Spleen (tissue), 11 donors: ENCODE measurements around the gene ENTPD5. TPM values are rescaled to one million over a fixed set of nuclear protein-coding genes. Genes with fewer than 3 reads are reported as not detected.
"Not testable (repeated sequence)": the region's sequence is repeated elsewhere in the genome, so short reads cannot be mapped to it uniquely, and the experiment has no call there.

Experiments used
- DNase-seq: peaks from one replicate; pipeline ENCODE4 v3.0.0-alpha.2; 2020
- H3K27ac ChIP-seq, 8 donors: fragments of 200-600 bp; sonication (generic) in 7 of 8; 1 replicate in 4 of 8; 2 replicates in 4 of 8; pipeline versions ENCODE4 v1.5.0 to v1.8.0; 2016 to 2021; ENCODE audit warnings: inconsistent platforms in 4 of 8, mild to moderate bottlenecking in 4 of 8, moderate library complexity in 1 of 8
- H3K27me3 ChIP-seq, 7 donors: fragments of 200-600 bp; sonication (generic) in 6 of 7; replicated peaks in 1 of 7; 1 replicate in 4 of 7; 2 replicates in 3 of 7; pipeline versions ENCODE4 v1.5.0 to v1.8.0; 2016 to 2021; ENCODE audit warnings: inconsistent platforms in 3 of 7, mild to moderate bottlenecking in 1 of 7
- H3K36me3 ChIP-seq, 6 donors: fragments of 200-600 bp; sonication (generic) in 5 of 6; 1 replicate in 4 of 6; 2 replicates in 2 of 6; pipeline versions ENCODE4 v1.5.0 to v1.8.0; 2016 to 2021; ENCODE audit warnings: inconsistent platforms in 2 of 6
- H3K4me1 ChIP-seq, 6 donors: fragments of 200-600 bp; sonication (generic) in 5 of 6; 1 replicate in 3 of 6; 2 replicates in 3 of 6; pipeline versions ENCODE4 v1.5.0 to v1.8.0; 2016 to 2021; ENCODE audit warnings: inconsistent platforms in 3 of 6
- H3K4me3 ChIP-seq, 8 donors: fragments of 200-600 bp; sonication (generic) in 7 of 8; 1 replicate in 4 of 8; 2 replicates in 4 of 8; pipeline versions ENCODE4 v1.5.0 to v1.8.0; 2016 to 2021; ENCODE audit warnings: inconsistent platforms in 4 of 8, mild to moderate bottlenecking in 4 of 8, moderate library complexity in 2 of 8
- H3K9me3 ChIP-seq, 8 donors: fragments of 200-600 bp; sonication (generic) in 7 of 8; 1 replicate in 4 of 8; 2 replicates in 4 of 8; pipeline versions ENCODE4 v1.5.0 to v1.8.0; 2016 to 2021; ENCODE audit warnings: inconsistent platforms in 4 of 8
- CTCF ChIP-seq, 11 experiments: fragments of 200-600 bp in 7 of 11; fragments of 450-650 bp in 4 of 11; sonication (generic) in 4 of 11; IDR thresholded peaks in 8 of 11; conservative IDR thresholded peaks in 3 of 11; 1 replicate in 7 of 11; 2 replicates in 4 of 11; pipeline versions ENCODE4 v1.4.0 to v1.8.0; 2016 to 2021; ENCODE audit warnings: antibody characterized with exemption in 11 of 11, inconsistent platforms in 4 of 11, mild to moderate bottlenecking in 1 of 11
- POLR2A ChIP-seq, 3 donors: fragments of 450-650 bp; IDR thresholded peaks; one replicate each; pipeline ENCODE4 v1.5.1; 2017; ENCODE audit warnings: antibody characterized with exemption in 3 of 3, mild to moderate bottlenecking in 1 of 3
- POLR2AphosphoS5 ChIP-seq, 3 donors: sonication (generic); formaldehyde crosslinking; IDR thresholded peaks; one replicate each; pipeline ENCODE4 v1.5.1; 2017; ENCODE audit warnings: antibody characterized with exemption in 3 of 3
- WGBS, 5 donors: extraction: QIAGEN DNeasy Blood & Tissue Kit in 3 of 5; methylation state at CpG; one replicate each; pipeline versions ENCODE4 v1.1.5 to v1.1.7; 2013 to 2018; 5-methylcytosine and 5-hydroxymethylcytosine counted together
- intact Hi-C: fragments of 100-400 bp; cut with DNase I; formaldehyde crosslinking; loops from one replicate; pipeline ENCODE4 v1.15.0; 2023; ENCODE audit warnings: low total_unique reads
- polyA plus RNA-seq, 3 donors: library from polyadenylated mRNA; stranded (reverse); fragments of 200-250 nt; gene quantifications; one replicate each; pipeline ENCODE4 v1.2.1, GENCODE V29; 2013
- total RNA-seq, 7 donors: library from RNA; depleted of rRNA in 3 of 7; stranded (reverse); fragments of >200 nt in 3 of 7; fragmentation: NEBNext Ultra II Directional in 4 of 7; extraction: Animal tissue kit (Norgen Biotek cat#: 25700) in 4 of 7; gene quantifications; one replicate each; pipeline versions ENCODE4 v1.1.0 to v1.2.1, GENCODE V29; 2016 to 2021
- donor health status: healthy with polysubstance abuse.
- donor health status: DM: no; HTN: no; CAD: no; lungs with moderate emphysema.
- donor health status: DM: no; HTN: no; CAD: no.
- donor health status: Bipolar disorder and iron deficiency.
- donor health status: healthy.
- donor health status: DM: no; HTN: no; CAD: no.
- donor health status: DM: yes; HTN: yes; CAD: no.

ENTPD5 gene
- total and polyA plus RNA-seq, 10 donors = 2.9 to 13.9 (median 7.6) TPM

- Histone ChIP-seq H3K4me3 (no peak overlapping the region), H3K9me3 (no peaks in the 10 kb centered on the region), H3K27ac (no peak overlapping the region), H3K27me3 (no peaks in the 10 kb centered on the region), H3K4me1 (peaks cover 0 to 2% (median under 1%) of the 10 kb centered on the region in 6 donors), H3K36me3 (peaks cover 0 to 85% (median 46%) of the 10 kb centered on the region in 6 donors)
- WGBS, 5 donors = 88 to 100% (median 96%) methylated on average over 2 of the region's 2 CpGs
- intact Hi-C loops = no loop called here
- TF ChIP-seq POLR2AphosphoS5 (IDR thresholded peaks at IDR 0.05) (no peak), CTCF (IDR thresholded peaks at IDR 0.05 in 8 of 11, conservative IDR thresholded peaks at IDR 0.05 in 3 of 11) (no peak), POLR2A (IDR thresholded peaks at IDR 0.05) (no peak)
- no peak for DNase-seq
Measured at GRCh38 chr14:73937012-73937411, 82.1 kb downstream of the ENTPD5 start.

GRCh38 chr14:73936548-73936947 lies 82.5 kb downstream of the ENTPD5 start:
- H3K27ac ChIP-seq = no peak overlapping the region
- H3K36me3 ChIP-seq = peaks cover 0 to 89% (median 51%) of the 10 kb centered on the region in 6 donors
- 83 to 100% (median 96%) methylated on average over 1 of the region's 1 CpG for WGBS, 5 donors
- no peaks in the 10 kb centered on the region for H3K4me1 ChIP-seq
- no peak for TF ChIP-seq POLR2AphosphoS5 (IDR thresholded peaks at IDR 0.05)
- TF ChIP-seq POLR2A (IDR thresholded peaks at IDR 0.05) = no peak
- no peak for TF ChIP-seq CTCF (IDR thresholded peaks at IDR 0.05 in 8 of 11, conservative IDR thresholded peaks at IDR 0.05 in 3 of 11)
- no peak for DNase-seq
- H3K4me3 ChIP-seq = no peak overlapping the region
- intact Hi-C loops = no loop called here
- no peaks in the 10 kb centered on the region for H3K27me3 ChIP-seq
- H3K9me3 ChIP-seq = no peaks in the 10 kb centered on the region

DNA sequence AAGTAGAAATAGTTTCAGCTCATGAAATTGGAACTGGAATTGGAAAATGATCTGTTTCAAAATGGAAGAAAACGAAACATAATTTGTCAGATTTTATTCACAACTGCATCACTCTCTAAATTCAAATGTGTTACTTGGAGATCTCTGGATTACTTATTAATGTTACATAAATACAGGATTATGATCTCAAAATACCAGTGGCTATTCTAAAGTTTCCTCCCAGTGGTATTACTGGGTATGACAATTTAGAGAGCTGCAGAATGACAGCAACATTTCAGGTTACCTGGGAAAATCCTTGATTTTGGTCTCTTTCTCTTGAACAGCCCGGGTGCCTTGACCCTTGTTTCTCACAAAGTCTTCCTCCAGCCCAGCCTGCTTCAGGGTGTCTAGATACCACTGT lies 83.4 kb downstream of the ENTPD5 start:
- H3K4me3 ChIP-seq = no peak overlapping the region
- TF ChIP-seq POLR2AphosphoS5 (IDR thresholded peaks at IDR 0.05) (no peak), CTCF (IDR thresholded peaks at IDR 0.05 in 8 of 11, conservative IDR thresholded peaks at IDR 0.05 in 3 of 11) (peak in 2 of 11 experiments; percentile 8 to 14)
- no peaks in the 10 kb centered on the region for H3K9me3 ChIP-seq
- H3K36me3 ChIP-seq = peaks cover 0 to 91% (median 55%) of the 10 kb centered on the region in 6 donors
- intact Hi-C loops = no loop called here
- H3K27ac ChIP-seq = no peak overlapping the region
- DNase-seq = no peak
- no peaks in the 10 kb centered on the region for H3K4me1 ChIP-seq
- H3K27me3 ChIP-seq = no peaks in the 10 kb centered on the region
- WGBS, 5 donors = 82 to 93% (median 89%) methylated on average over 2 of the region's 2 CpGs

- TF ChIP-seq POLR2A (IDR thresholded peaks at IDR 0.05) (no peak), POLR2AphosphoS5 (IDR thresholded peaks at IDR 0.05) (no peak), CTCF (IDR thresholded peaks at IDR 0.05 in 8 of 11, conservative IDR thresholded peaks at IDR 0.05 in 3 of 11) (no peak)
- 82 to 94% (median 90%) methylated on average over 4 to 5 of the region's 5 CpGs for WGBS, 5 donors
- Histone ChIP-seq H3K36me3 (peaks cover 6 to 100% (median 93%) of the 10 kb centered on the region in 6 donors), H3K27ac (no peak overlapping the region), H3K4me3 (no peak overlapping the region), H3K9me3 (no peaks in the 10 kb centered on the region), H3K4me1 (no peaks in the 10 kb centered on the region), H3K27me3 (no peaks in the 10 kb centered on the region)
- DNase-seq = no peak
- intact Hi-C loops = no loop called here
Measured at GRCh38 chr14:73924337-73924736, 94.8 kb downstream of the ENTPD5 start.

DNA sequence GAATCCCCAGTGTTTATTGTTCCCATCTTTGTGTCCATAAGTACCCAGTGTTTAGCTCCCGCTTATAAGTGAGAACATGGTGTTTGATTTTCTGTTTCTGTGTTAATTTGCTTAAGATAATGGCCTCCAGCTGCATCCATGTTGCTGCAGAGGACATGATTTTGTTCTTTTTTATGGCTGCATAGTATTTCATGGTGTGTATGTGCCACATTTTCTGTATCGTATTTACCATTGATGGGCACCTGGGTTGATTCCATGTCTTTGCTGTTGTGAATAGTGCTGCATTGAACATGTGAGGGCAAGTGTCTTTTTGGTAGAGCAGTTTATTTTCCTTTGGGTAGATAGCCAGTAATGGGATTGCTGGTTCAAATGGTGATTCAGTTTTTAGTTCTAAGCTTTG lies 99.6 kb downstream of the ENTPD5 start:
- H3K4me1 ChIP-seq, H3K4me3 ChIP-seq, H3K27ac ChIP-seq, intact Hi-C loops, DNase-seq, H3K27me3 ChIP-seq, H3K9me3 ChIP-seq: not testable (repeated sequence)
- 97 to 100% (median 100%) methylated on average over 2 of the region's 2 CpGs for WGBS, 5 donors
- H3K36me3 ChIP-seq = peaks cover 6 to 100% (median 72%) of the 10 kb centered on the region in 6 donors
